Rectal smooth muscle tissue (tissue), 1 donor: ENCODE results near the gene STOX2.

ENCODE experiments used
- H3K27ac ChIP-seq: one replicate; pipeline ENCODE4 v1.7.0; 2013; ENCODE audit warnings: low read depth, low read length, inconsistent platforms
- H3K27me3 ChIP-seq: one replicate; pipeline ENCODE4 v1.7.0; 2013; ENCODE audit warnings: low read length; ENCODE audit not compliant: control insufficient read depth, insufficient read depth
- H3K36me3 ChIP-seq: one replicate; pipeline ENCODE4 v1.7.0; 2013; ENCODE audit warnings: low read length; ENCODE audit not compliant: control insufficient read depth, insufficient read depth
- H3K4me1 ChIP-seq: one replicate; pipeline ENCODE4 v1.7.0; 2013; ENCODE audit warnings: low read length; ENCODE audit not compliant: control insufficient read depth, insufficient read depth
- H3K4me3 ChIP-seq: one replicate; pipeline ENCODE4 v1.7.0; 2013; ENCODE audit warnings: low read length
- H3K9ac ChIP-seq: one replicate; pipeline ENCODE4 v1.7.0; 2013; ENCODE audit warnings: low read length

STOX2 gene

DNA sequence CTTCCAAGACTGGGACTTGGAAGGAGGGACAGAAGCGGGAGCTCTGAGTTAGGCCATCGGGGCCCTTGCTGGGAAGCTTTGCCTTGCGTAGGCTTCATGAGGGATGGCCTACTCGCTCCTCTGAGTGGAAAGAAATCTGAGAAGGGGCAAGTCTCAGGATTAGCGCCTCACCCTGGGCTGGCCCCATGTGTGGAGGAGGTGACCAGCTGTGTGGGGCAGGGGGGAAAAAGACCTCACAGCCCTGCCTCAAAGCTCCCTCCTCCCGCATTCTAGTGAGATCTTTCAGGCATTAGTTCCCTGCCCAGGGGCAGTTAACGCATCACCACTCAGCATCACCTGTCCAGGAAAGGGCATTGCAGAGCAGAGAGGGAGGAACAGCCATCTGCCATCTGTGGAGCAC is 156.5 kb downstream of the STOX2 start:
- Histone ChIP-seq H3K27me3 (no peaks in the 10 kb centered on the region), H3K4me1 (no peaks in the 10 kb centered on the region), H3K36me3 (no peaks in the 10 kb centered on the region), H3K4me3 (no peak overlapping the region), H3K27ac (no peak overlapping the region), H3K9ac (no peak overlapping the region)

DNA sequence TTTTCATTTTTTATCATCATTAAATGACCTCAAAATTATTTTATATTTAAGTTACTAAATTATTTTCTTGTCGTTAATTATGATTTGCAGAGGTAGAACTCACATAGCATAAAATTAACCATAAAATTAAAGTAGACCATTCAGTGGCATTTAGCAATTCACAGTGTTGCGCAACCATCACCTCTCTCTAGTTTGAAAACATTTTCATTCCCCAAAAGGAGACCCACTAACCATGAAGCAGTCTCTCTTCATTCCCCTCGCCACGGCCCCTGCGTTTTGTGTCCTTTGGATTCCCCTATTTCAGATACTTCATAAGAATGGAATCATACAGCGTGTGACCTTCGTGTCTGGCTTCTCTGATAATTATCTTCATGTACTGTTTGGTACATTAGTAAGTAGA is 157.7 kb downstream of the STOX2 start:
- Histone ChIP-seq H3K27me3 (no peaks in the 10 kb centered on the region), H3K36me3 (no peaks in the 10 kb centered on the region), H3K4me3 (no peak overlapping the region), H3K9ac (no peak overlapping the region), H3K4me1 (no peaks in the 10 kb centered on the region), H3K27ac (no peak overlapping the region)

DNA sequence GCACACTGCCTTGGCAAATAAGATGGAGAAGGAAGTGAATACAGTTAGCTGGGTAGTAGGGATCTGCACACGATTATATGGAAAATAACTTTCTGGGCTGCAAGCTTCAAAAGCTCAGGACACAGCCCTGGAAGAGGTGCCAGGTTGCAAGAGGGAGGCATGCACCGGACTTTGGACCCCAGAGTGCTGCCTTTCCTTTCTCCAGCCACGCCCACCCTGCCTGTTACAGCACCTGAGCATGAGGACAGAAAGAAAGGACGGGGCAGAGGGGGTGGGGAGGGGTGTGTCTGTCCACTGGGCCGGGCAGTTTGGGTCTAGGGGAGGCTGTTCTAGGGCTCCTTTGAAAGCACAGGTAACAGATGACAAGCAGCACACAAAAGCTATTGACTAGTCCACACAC is 159.8 kb downstream of the STOX2 start:
- H3K9ac ChIP-seq = no peak overlapping the region
- no peaks in the 10 kb centered on the region for H3K36me3 ChIP-seq
- no peaks in the 10 kb centered on the region for H3K4me1 ChIP-seq
- H3K27ac ChIP-seq = no peak overlapping the region
- no peak overlapping the region for H3K4me3 ChIP-seq
- H3K27me3 ChIP-seq = no peaks in the 10 kb centered on the region

- Histone ChIP-seq H3K27me3 (no peaks in the 10 kb centered on the region), H3K27ac (no peak overlapping the region), H3K9ac (no peak overlapping the region), H3K36me3 (no peaks in the 10 kb centered on the region), H3K4me3 (no peak overlapping the region), H3K4me1 (no peaks in the 10 kb centered on the region)
Measured at GRCh38 chr4:184066584-184067300, 161.6 kb downstream of the STOX2 start.

GRCh38 chr4:184067931-184068554 is 162.9 kb downstream of the STOX2 start:
- Histone ChIP-seq H3K27ac (no peak overlapping the region), H3K9ac (no peak overlapping the region), H3K36me3 (no peaks in the 10 kb centered on the region), H3K27me3 (no peaks in the 10 kb centered on the region), H3K4me1 (no peaks in the 10 kb centered on the region), H3K4me3 (no peak overlapping the region)
